NB4 (cell line): ENCODE results near the gene DCP1B.

Experiments
- CTCF ChIP-seq: IDR thresholded peaks from one replicate; pipeline ENCODE4 v1.5.1; 2012; ENCODE audit warnings: low read depth, low read length
- MAX ChIP-seq: IDR thresholded peaks from 2 replicates; pipeline ENCODE4 v1.6.1; 2011; ENCODE audit warnings: low read depth, low read length
- MYC ChIP-seq: IDR thresholded peaks from 2 replicates; pipeline ENCODE4 v1.6.1; 2011; ENCODE audit warnings: low read depth, low read length
- POLR2A ChIP-seq: IDR thresholded peaks from 2 replicates; pipeline ENCODE4 v1.6.1; 2011; ENCODE audit warnings: mild to moderate bottlenecking; ENCODE audit not compliant: insufficient read length; ENCODE audit errors: extremely low read depth

- TF ChIP-seq POLR2A (no peak), CTCF (no peak), MYC (no peak), MAX (no peak)
These were observed 70.2 kb downstream of the DCP1B start for GRCh38 chr12:1934068-1934467.
